HL-60 (cell line): ENCODE data around the gene GOLGA8H.
"Not testable (repeated sequence)": the region's sequence is repeated elsewhere in the genome, so short reads cannot be mapped to it uniquely, and the experiment has no call there.

Experiments used
- GABPA ChIP-seq: IDR thresholded peaks from 2 replicates; pipeline ENCODE4 v1.6.1; 2012; ENCODE audit warnings: low read depth
- POLR2AphosphoS5 ChIP-seq: IDR thresholded peaks from 2 replicates; pipeline ENCODE4 v1.6.1; 2012; ENCODE audit warnings: low read depth
- SPI1 ChIP-seq: IDR thresholded peaks from 2 replicates; pipeline ENCODE4 v1.6.1; 2012; ENCODE audit warnings: low read depth, mild to moderate bottlenecking, borderline replicate concordance
- TF ChIP-seq, protein P1 (sequence below): IDR thresholded peaks from one replicate; pipeline ENCODE4 v1.5.1; 2011; ENCODE audit warnings: low read length, control low read depth, inconsistent platforms; ENCODE audit not compliant: insufficient read depth
- TF ChIP-seq, protein P2 (sequence below): IDR thresholded peaks from 2 replicates; pipeline ENCODE4 v1.6.1; 2012; ENCODE audit warnings: low read depth; ENCODE audit not compliant: insufficient replicate concordance

DNA sequence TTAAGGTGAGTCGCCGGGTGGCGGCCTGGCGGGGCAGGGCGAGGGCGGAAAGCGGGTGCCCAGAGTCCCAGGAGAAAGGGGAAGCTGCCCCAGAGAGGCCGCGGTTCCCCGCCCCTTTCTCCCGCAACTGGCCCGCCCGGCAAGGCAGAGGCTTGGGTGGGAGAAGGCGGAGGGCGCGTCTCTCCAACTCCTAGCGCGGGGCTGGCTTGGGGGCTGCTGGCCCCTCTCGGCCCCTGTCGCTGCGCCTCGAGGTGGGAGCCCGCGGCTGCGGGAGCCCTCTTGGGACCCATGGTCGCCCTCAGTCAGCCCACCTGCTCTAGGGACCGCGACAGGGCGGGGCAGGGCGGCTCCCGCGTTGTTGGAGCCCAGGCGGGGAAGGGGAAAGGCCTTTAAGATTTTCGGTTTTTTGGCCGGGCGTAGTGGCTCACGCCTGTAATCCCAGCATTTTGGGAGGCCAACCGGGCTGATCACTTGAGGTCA, 30.8 kb upstream of the GOLGA8H start:
- TF ChIP-seq, protein P1, sequence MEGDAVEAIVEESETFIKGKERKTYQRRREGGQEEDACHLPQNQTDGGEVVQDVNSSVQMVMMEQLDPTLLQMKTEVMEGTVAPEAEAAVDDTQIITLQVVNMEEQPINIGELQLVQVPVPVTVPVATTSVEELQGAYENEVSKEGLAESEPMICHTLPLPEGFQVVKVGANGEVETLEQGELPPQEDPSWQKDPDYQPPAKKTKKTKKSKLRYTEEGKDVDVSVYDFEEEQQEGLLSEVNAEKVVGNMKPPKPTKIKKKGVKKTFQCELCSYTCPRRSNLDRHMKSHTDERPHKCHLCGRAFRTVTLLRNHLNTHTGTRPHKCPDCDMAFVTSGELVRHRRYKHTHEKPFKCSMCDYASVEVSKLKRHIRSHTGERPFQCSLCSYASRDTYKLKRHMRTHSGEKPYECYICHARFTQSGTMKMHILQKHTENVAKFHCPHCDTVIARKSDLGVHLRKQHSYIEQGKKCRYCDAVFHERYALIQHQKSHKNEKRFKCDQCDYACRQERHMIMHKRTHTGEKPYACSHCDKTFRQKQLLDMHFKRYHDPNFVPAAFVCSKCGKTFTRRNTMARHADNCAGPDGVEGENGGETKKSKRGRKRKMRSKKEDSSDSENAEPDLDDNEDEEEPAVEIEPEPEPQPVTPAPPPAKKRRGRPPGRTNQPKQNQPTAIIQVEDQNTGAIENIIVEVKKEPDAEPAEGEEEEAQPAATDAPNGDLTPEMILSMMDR = not testable (repeated sequence)
- not testable (repeated sequence) for TF ChIP-seq POLR2AphosphoS5, GABPA, SPI1
- TF ChIP-seq, protein P2, sequence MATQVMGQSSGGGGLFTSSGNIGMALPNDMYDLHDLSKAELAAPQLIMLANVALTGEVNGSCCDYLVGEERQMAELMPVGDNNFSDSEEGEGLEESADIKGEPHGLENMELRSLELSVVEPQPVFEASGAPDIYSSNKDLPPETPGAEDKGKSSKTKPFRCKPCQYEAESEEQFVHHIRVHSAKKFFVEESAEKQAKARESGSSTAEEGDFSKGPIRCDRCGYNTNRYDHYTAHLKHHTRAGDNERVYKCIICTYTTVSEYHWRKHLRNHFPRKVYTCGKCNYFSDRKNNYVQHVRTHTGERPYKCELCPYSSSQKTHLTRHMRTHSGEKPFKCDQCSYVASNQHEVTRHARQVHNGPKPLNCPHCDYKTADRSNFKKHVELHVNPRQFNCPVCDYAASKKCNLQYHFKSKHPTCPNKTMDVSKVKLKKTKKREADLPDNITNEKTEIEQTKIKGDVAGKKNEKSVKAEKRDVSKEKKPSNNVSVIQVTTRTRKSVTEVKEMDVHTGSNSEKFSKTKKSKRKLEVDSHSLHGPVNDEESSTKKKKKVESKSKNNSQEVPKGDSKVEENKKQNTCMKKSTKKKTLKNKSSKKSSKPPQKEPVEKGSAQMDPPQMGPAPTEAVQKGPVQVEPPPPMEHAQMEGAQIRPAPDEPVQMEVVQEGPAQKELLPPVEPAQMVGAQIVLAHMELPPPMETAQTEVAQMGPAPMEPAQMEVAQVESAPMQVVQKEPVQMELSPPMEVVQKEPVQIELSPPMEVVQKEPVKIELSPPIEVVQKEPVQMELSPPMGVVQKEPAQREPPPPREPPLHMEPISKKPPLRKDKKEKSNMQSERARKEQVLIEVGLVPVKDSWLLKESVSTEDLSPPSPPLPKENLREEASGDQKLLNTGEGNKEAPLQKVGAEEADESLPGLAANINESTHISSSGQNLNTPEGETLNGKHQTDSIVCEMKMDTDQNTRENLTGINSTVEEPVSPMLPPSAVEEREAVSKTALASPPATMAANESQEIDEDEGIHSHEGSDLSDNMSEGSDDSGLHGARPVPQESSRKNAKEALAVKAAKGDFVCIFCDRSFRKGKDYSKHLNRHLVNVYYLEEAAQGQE = not testable (repeated sequence)
